ENCODE data around the gene CKMT2.
"Not testable (repeated sequence)": the region's sequence is repeated elsewhere in the genome, so short reads cannot be mapped to it uniquely, and the experiment has no call there.

CKMT2 gene

GRCh38 chr5:81249240-81249639 lies 16.1 kb downstream of the CKMT2 start:
- no peaks in the 10 kb centered on the region for H3K9me3 ChIP-seq (ENCODE audit: control insufficient read depth, insufficient read depth, low read length)
- H3K4me1 ChIP-seq (ENCODE audit: insufficient read depth, low read length), result peaks cover 9% of the 10 kb centered on the region; the same call in 1 of the 2 replicates
- no peaks in the 10 kb centered on the region; the same call in 1 of the 2 replicates for H3K36me3 ChIP-seq (ENCODE audit: insufficient read depth, low read length)
- no peak overlapping the region for H3K9ac ChIP-seq (ENCODE audit: low read depth, low read length)

GRCh38 chr5:81250004-81250403 lies 16.9 kb downstream of the CKMT2 start:
- peaks cover 9% of the 10 kb centered on the region; the same call in 1 of the 2 replicates for H3K4me1 ChIP-seq (ENCODE audit: insufficient read depth, low read length)
- H3K9me3 ChIP-seq (ENCODE audit: control insufficient read depth, insufficient read depth, low read length), result no peaks in the 10 kb centered on the region
- no peak overlapping the region for H3K9ac ChIP-seq (ENCODE audit: low read depth, low read length)
- no peaks in the 10 kb centered on the region; the same call in 1 of the 2 replicates for H3K36me3 ChIP-seq (ENCODE audit: insufficient read depth, low read length)

- Histone ChIP-seq H3K9me3 (ENCODE audit: control insufficient read depth, insufficient read depth, low read length) (no peaks in the 10 kb centered on the region), H3K9ac (ENCODE audit: low read depth, low read length) (no peak overlapping the region), H3K36me3 (ENCODE audit: insufficient read depth, low read length) (no peaks in the 10 kb centered on the region; the same call in 1 of the 2 replicates), H3K4me1 (ENCODE audit: insufficient read depth, low read length) (peaks cover 13% of the 10 kb centered on the region; the same call in 1 of the 2 replicates)
Measured at GRCh38 chr5:81251922-81252321, 18.8 kb downstream of the CKMT2 start.

- Histone ChIP-seq H3K4me1 (ENCODE audit: insufficient read depth, low read length) (peaks cover 9% of the 10 kb centered on the region; the same call in 1 of the 2 replicates), H3K9me3 (ENCODE audit: control insufficient read depth, insufficient read depth, low read length) (no peaks in the 10 kb centered on the region), H3K9ac (ENCODE audit: low read depth, low read length) (no peak overlapping the region), H3K36me3 (ENCODE audit: insufficient read depth, low read length) (no peaks in the 10 kb centered on the region; the same call in 1 of the 2 replicates)
Measured at GRCh38 chr5:81252904-81253303, 19.8 kb downstream of the CKMT2 start.

GRCh38 chr5:81253875-81254274 lies 20.8 kb downstream of the CKMT2 start:
- Histone ChIP-seq H3K9me3 (ENCODE audit: control insufficient read depth, insufficient read depth, low read length) (no peaks in the 10 kb centered on the region), H3K4me1 (ENCODE audit: insufficient read depth, low read length) (0 out of 2 replicates have a peak, but pooled peaks cover 5% of the 10 kb centered on the region), H3K36me3 (ENCODE audit: insufficient read depth, low read length) (no peaks in the 10 kb centered on the region; the same call in 1 of the 2 replicates), H3K9ac (ENCODE audit: low read depth, low read length) (no peak overlapping the region)

GRCh38 chr5:81254886-81255559 lies 21.9 kb downstream of the CKMT2 start:
- H3K9ac ChIP-seq (ENCODE audit: low read depth, low read length), result no peak overlapping the region

GRCh38 chr5:81256766-81257165 lies 23.6 kb downstream of the CKMT2 start:
- Histone ChIP-seq H3K9me3 (ENCODE audit: control insufficient read depth, insufficient read depth, low read length) (no peaks in the 10 kb centered on the region), H3K9ac (ENCODE audit: low read depth, low read length) (no peak overlapping the region), H3K36me3 (ENCODE audit: insufficient read depth, low read length) (no peaks in the 10 kb centered on the region)

More at GRCh38 chr5:81254886-81255559, 21.9 kb downstream of the CKMT2 start:
- H3K4me1 ChIP-seq (ENCODE audit: insufficient read depth, low read length), result 0 out of 2 replicates have a peak, but pooled peaks cover 5% of the 10 kb centered on the region
- H3K9me3 ChIP-seq (ENCODE audit: control insufficient read depth, insufficient read depth, low read length), result no peaks in the 10 kb centered on the region
- no peaks in the 10 kb centered on the region; the same call in 1 of the 2 replicates for H3K36me3 ChIP-seq (ENCODE audit: insufficient read depth, low read length)

GRCh38 chr5:81262796-81263195 lies 29.7 kb downstream of the CKMT2 start:
- not testable (repeated sequence) for H3K9ac ChIP-seq (ENCODE audit: low read depth, low read length); H3K36me3 ChIP-seq (ENCODE audit: insufficient read depth, low read length); H3K4me1 ChIP-seq (ENCODE audit: insufficient read depth, low read length); H3K9me3 ChIP-seq (ENCODE audit: control insufficient read depth, insufficient read depth, low read length)

More at GRCh38 chr5:81256766-81257165, 23.6 kb downstream of the CKMT2 start:
- 0 out of 2 replicates have a peak, but pooled peaks cover 5% of the 10 kb centered on the region for H3K4me1 ChIP-seq (ENCODE audit: insufficient read depth, low read length)

- H3K4me1 ChIP-seq (ENCODE audit: insufficient read depth, low read length), result peaks cover 7% of the 10 kb centered on the region
- peaks cover 3% of the 10 kb centered on the region; the same call in 1 of the 2 replicates for H3K36me3 ChIP-seq (ENCODE audit: insufficient read depth, low read length)
- H3K9me3 ChIP-seq (ENCODE audit: control insufficient read depth, insufficient read depth, low read length), result no peaks in the 10 kb centered on the region
- no peak overlapping the region for H3K9ac ChIP-seq (ENCODE audit: low read depth, low read length)
Measured at GRCh38 chr5:81265101-81265500, 32.0 kb downstream of the CKMT2 start.

GRCh38 chr5:81268521-81269196 lies 35.5 kb downstream of the CKMT2 start:
- H3K36me3 ChIP-seq (ENCODE audit: insufficient read depth, low read length), result peaks cover 3% of the 10 kb centered on the region; the same call in 1 of the 2 replicates
- peaks cover 7% of the 10 kb centered on the region for H3K4me1 ChIP-seq (ENCODE audit: insufficient read depth, low read length)
- H3K9me3 ChIP-seq (ENCODE audit: control insufficient read depth, insufficient read depth, low read length), result no peaks in the 10 kb centered on the region
- H3K9ac ChIP-seq (ENCODE audit: low read depth, low read length), result no peak overlapping the region

- Histone ChIP-seq H3K9me3 (ENCODE audit: control insufficient read depth, insufficient read depth, low read length) (no peaks in the 10 kb centered on the region), H3K4me1 (ENCODE audit: insufficient read depth, low read length) (peaks cover 7% of the 10 kb centered on the region), H3K36me3 (ENCODE audit: insufficient read depth, low read length) (no peaks in the 10 kb centered on the region), H3K9ac (ENCODE audit: low read depth, low read length) (peak overlapping the region; percentile 20)
Measured at GRCh38 chr5:81269751-81270393, 36.8 kb downstream of the CKMT2 start.

GRCh38 chr5:81270394-81271027 lies 37.4 kb downstream of the CKMT2 start:
- peak overlapping the region; percentile 20; the same call in 1 of the 2 replicates for H3K9ac ChIP-seq (ENCODE audit: low read depth, low read length)
- H3K4me1 ChIP-seq (ENCODE audit: insufficient read depth, low read length); H3K36me3 ChIP-seq (ENCODE audit: insufficient read depth, low read length); H3K9me3 ChIP-seq (ENCODE audit: control insufficient read depth, insufficient read depth, low read length): not testable (repeated sequence)

- H3K9ac ChIP-seq (ENCODE audit: low read depth, low read length), result no peak overlapping the region
- H3K9me3 ChIP-seq (ENCODE audit: control insufficient read depth, insufficient read depth, low read length), result no peaks in the 10 kb centered on the region
- no peaks in the 10 kb centered on the region for H3K4me1 ChIP-seq (ENCODE audit: insufficient read depth, low read length)
- H3K36me3 ChIP-seq (ENCODE audit: insufficient read depth, low read length), result no peaks in the 10 kb centered on the region
Measured at GRCh38 chr5:81283976-81284375, 50.9 kb downstream of the CKMT2 start.

- Histone ChIP-seq H3K9ac (ENCODE audit: low read depth, low read length) (no peak overlapping the region), H3K4me1 (ENCODE audit: insufficient read depth, low read length) (no peaks in the 10 kb centered on the region), H3K9me3 (ENCODE audit: control insufficient read depth, insufficient read depth, low read length) (no peaks in the 10 kb centered on the region), H3K36me3 (ENCODE audit: insufficient read depth, low read length) (no peaks in the 10 kb centered on the region)
Measured at GRCh38 chr5:81286059-81286617, 53.0 kb downstream of the CKMT2 start.

Data from ES-I3 (cell line).